ENCODE results near the gene TRIM72. TPM values are rescaled to one million over a fixed set of nuclear protein-coding genes. Genes with fewer than 3 reads are reported as not detected.
"Not testable (repeated sequence)": the region's sequence is repeated elsewhere in the genome, so short reads cannot be mapped to it uniquely, and the experiment has no call there.

The TRIM72 gene
- under 1 TPM in 3 of 4 donors, not detected in 1; under 0.01 to 0.60 (median 0.21) TPM for total RNA-seq

- Histone ChIP-seq H3K4me3 (peak within 1 kb of the TSS; percentile 23 to 53 (median 48)), H3K4me1 (peaks cover 0 to 29% (median 22%) of the 10 kb centered on the region in 4 donors), H3K36me3 (no peaks in the 10 kb centered on the region), H3K27ac (peak within 1 kb of the TSS in 2 of 4 donors; percentile 57 to 66), H3K9me3 (no peaks in the 10 kb centered on the region), H3K27me3 (peaks cover 0 to 44% of the 10 kb centered on the region in 2 donors)
- no peak for DNase-seq (ENCODE audit: low spot score in 2 of 2)
- WGBS, 2 donors = 57 to 69% methylated on average over 17 to 19 of the region's 25 CpGs
- TF ChIP-seq POLR2A (IDR thresholded peaks at IDR 0.05) (no peak), CTCF (IDR thresholded peaks at IDR 0.05) (no peak), EP300 (IDR thresholded peaks at IDR 0.05) (no peak)
Observed at GRCh38 chr16:31213877-31214707, at the start of gene TRIM72. TSS of gene TRIM72 (plus strand) at chr16:31214119. CDS start at chr16:31214739, 620 bp downstream.

GRCh38 chr16:31167315-31167714, 46.6 kb upstream of the TRIM72 start:
- Histone ChIP-seq H3K9me3 (no peaks in the 10 kb centered on the region), H3K4me3 (no peak overlapping the region), H3K27ac (no peak overlapping the region), H3K36me3 (no peaks in the 10 kb centered on the region), H3K4me1 (no peaks in the 10 kb centered on the region), H3K27me3 (no peaks in the 10 kb centered on the region)
- no peak for TF ChIP-seq EP300 (IDR thresholded peaks at IDR 0.05)
- TF ChIP-seq CTCF (IDR thresholded peaks at IDR 0.05) = no peak
- no peak for TF ChIP-seq POLR2A (IDR thresholded peaks at IDR 0.05)
- DNase-seq (ENCODE audit: low spot score in 2 of 2) = no peak
- 86 to 92% methylated on average over 8 of the region's 8 CpGs for WGBS, 2 donors

GRCh38 chr16:31168848-31169247, 45.1 kb upstream of the TRIM72 start:
- H3K4me1 ChIP-seq = no peaks in the 10 kb centered on the region
- H3K4me3 ChIP-seq = no peak overlapping the region
- no peaks in the 10 kb centered on the region for H3K27me3 ChIP-seq
- TF ChIP-seq CTCF (IDR thresholded peaks at IDR 0.05) = no peak
- TF ChIP-seq POLR2A (IDR thresholded peaks at IDR 0.05) = no peak
- TF ChIP-seq EP300 (IDR thresholded peaks at IDR 0.05) = no peak
- no peak overlapping the region for H3K27ac ChIP-seq
- no peak for DNase-seq (ENCODE audit: low spot score in 2 of 2)
- no peaks in the 10 kb centered on the region for H3K9me3 ChIP-seq
- 68 to 81% methylated on average over 2 of the region's 2 CpGs for WGBS, 2 donors
- H3K36me3 ChIP-seq = no peaks in the 10 kb centered on the region

GRCh38 chr16:31170048-31170447, 43.9 kb upstream of the TRIM72 start:
- H3K4me3 ChIP-seq; H3K4me1 ChIP-seq; H3K9me3 ChIP-seq; H3K27me3 ChIP-seq; H3K36me3 ChIP-seq; DNase-seq (ENCODE audit: low spot score in 2 of 2); H3K27ac ChIP-seq: not testable (repeated sequence)
- WGBS, 2 donors = 22% methylated on average over 1 of the region's 2 CpGs; no CpG with 5 or more reads in 1 of the 2 donors

GRCh38 chr16:31177136-31177535, 36.8 kb upstream of the TRIM72 start:
- WGBS, 2 donors = 60 to 81% methylated on average over 3 of the region's 3 CpGs
- Histone ChIP-seq H3K27ac (no peak overlapping the region), H3K9me3 (no peaks in the 10 kb centered on the region), H3K27me3 (no peaks in the 10 kb centered on the region), H3K4me1 (peaks cover 0 to 21% (median 9%) of the 10 kb centered on the region in 4 donors), H3K4me3 (no peak overlapping the region), H3K36me3 (no peaks in the 10 kb centered on the region)
- no peak for DNase-seq (ENCODE audit: low spot score in 2 of 2)
- TF ChIP-seq EP300 (IDR thresholded peaks at IDR 0.05) (no peak), CTCF (IDR thresholded peaks at IDR 0.05) (no peak), POLR2A (IDR thresholded peaks at IDR 0.05) (no peak)
